GM21786 (cell line): ENCODE data around the gene IGFN1.
"Not testable (repeated sequence)": the region's sequence is repeated elsewhere in the genome, so short reads cannot be mapped to it uniquely, and the experiment has no call there.

Experiments used
- ATAC-seq: cut with Tn5 transposase; IDR thresholded peaks from one replicate; pipeline ENCODE4 v1.9.1; 2021; ENCODE audit not compliant: unreplicated experiment

IGFN1 gene

DNA sequence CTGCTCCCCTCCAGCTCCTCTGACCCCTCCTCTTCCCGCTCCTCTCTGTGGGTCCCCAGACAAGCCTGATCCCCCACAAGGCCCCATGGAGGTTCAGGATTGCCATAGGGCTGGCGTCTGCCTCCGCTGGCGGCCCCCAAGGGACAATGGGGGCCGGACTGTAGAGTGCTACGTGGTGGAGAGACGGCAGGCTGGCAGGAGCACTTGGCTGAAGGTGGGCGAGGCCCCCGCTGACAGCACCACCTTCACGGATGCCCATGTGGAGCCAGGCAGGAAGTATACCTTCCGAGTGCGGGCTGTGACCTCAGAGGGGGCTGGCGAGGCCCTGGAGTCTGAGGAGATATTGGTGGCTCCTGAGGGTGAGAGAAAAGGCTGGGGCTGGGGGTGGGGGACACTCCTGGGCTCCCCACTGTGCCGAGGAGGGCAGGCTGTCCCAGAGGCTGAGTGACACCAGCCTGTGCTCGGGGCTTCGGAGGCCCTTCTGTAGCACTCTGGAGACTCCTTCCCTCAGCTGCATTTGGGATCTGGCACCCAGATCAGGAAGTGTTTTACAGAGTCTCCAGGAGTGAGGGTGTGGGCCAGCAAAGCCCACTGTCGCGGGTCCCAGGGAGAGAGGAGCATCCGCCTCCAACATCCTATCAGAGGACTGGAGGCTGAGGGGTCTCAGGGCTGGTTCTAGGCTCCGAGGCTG lies 25.9 kb downstream of the IGFN1 start:
- no peak for ATAC-seq

DNA sequence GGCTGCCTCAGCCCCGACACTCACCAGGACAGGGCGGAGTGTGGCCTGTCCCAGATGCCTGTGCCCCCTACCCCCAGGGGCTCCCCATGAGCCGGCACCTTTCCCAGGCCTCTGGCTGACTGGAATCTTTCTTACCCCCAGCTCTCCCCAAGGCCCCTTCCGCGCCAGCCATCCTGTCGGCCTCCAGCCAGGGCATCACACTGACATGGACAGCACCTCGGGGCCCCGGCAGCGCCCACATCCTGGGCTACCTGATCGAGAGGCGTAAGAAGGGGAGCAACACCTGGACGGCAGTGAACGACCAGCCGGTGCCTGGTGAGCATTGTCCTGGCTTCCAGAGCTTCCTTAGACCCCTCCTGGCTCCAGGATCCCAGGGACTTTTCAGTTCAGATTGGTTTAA lies 26.5 kb downstream of the IGFN1 start:
- ATAC-seq: no peak

DNA sequence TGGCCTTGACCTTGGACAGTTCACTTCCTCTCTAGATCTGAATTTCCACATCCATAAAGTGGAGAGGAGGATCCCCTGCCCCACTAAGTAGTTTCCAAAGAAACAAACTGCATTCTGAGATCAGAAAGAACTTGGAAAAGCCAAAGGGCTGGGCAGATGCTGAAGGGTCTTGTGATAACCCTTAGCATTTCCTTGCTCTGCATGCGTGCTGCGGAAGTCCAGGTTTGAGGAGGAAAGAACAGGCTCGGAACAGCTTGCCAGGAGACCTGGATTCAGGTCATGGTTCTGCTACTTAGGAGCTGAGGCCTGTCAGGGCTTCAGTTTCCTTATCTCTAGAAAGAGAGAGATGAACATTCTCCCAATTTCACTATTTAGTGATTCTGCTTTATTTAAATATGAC lies 27.2 kb downstream of the IGFN1 start:
- no peak for ATAC-seq

GRCh38 chr1:201218409-201218808 lies 27.8 kb downstream of the IGFN1 start:
- ATAC-seq: no peak

GRCh38 chr1:201219481-201220387 lies 29.1 kb downstream of the IGFN1 start:
- ATAC-seq: no peak

- ATAC-seq: no peak
Measured at GRCh38 chr1:201220388-201220715, 29.7 kb downstream of the IGFN1 start.

DNA sequence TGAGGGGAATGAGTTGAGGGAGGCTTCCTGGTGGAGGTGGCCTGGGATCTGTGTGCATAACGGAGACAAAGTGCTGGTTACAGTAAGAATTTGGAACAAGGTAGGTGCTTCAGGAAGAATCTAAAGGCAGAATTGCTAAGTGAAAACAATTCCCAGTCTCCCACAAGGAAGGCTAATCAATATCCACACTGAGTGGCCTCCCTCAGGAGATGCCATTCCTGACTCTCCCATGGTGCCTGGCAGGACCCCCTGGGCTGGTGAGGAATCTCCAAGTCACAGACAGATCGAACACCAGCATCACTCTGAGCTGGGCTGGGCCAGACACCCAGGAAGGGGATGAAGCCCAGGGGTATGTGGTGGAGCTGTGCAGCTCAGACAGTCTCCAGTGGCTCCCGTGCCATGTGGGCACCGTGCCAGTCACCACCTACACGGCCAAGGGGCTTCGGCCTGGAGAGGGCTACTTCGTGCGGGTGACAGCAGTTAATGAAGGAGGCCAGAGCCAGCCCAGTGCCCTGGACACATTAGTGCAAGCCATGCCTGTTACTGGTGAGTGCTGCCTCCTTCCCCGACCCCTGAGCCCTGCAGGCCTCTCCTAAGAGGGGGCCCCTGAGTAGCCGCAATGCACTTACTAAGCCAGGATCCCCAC lies 30.7 kb downstream of the IGFN1 start:
- ATAC-seq: no peak

DNA sequence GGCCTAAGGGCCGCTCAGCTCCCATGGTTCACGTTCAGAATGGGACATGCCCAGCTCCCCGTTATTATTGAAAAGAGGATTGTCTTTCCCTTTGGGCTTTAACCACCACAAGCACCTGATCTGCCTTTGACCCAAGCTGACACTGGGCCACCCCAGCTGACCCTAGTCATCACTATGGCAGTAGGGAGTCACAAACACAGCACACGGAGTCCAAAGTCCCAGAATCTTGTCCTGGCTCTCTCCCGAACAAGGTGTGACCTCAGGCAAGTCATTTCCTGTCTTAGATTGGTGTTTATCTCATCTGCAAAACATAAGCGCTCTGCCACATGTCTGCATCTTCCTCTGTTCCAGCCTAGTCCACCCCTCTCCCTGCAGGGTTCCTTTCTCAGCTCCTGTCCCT lies 31.5 kb downstream of the IGFN1 start:
- no peak for ATAC-seq

DNA sequence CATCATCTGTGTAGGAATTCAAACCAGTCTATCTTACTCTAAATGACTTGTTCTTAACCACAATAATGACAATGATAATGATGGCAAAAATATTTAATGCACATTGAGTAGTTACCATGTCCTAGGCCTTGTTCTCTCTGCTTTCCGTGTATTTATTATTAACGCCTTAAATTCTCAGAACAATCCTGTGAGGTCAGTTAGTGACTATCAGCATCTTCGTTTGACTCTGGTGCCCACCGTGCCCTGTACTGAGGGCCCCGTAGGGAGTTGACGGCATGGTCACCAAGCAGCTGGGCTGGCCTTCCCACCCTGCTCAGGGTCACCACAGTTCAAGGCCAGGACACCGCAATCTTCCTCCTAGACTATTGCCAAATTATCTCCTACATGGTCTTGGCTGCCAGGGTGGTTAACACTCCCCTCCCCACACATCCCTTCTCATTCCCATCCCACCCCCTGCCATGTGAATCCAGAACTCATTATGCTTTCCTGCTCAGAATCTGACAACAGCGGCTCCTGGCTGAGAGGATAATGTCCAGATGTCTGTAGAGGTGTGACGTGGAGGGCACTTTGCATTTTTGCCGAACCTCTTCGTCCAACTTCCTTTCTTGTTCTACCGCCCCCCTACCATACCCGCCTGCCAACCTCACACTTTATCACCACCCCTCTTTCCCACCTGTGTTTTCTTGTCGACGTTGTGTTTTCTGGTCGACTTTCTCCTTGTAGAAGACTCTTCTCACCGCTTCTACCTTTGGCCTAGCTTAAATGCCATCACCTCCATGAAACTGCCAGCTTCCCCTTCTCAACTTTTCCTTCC lies 33.4 kb downstream of the IGFN1 start:
- ATAC-seq: no peak

DNA sequence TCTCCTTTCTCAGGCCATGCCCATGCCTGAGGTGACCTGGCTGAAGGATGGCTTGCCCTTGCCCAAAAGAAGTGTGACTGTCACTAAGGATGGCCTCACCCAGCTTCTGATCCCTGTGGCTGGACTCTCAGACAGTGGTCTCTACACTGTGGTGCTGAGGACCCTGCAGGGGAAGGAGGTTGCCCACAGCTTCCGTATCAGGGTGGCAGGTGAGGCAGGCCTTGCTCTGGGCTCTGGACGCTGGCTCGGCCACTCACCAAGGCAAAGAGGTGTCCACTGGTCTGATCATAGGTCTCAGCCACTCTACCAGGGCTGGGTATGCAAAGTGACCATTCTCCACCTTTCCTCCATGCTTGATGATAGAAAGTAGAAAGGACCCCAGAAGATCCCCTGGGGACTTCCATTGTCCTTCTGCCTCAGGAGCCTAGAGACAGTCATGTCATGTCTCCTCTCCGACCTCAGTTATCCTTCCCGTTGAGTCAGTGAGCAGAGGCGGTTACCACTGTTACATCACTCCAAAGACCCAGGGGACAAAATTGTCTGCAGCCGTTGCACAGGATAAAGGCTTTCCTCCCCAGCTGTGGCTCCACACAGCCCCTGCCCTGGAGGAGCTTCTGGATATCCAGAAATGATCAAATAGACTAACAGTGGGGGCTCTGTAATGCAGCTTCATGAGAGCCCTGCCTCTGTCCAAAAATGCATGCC lies 34.2 kb downstream of the IGFN1 start:
- ATAC-seq: no peak

DNA sequence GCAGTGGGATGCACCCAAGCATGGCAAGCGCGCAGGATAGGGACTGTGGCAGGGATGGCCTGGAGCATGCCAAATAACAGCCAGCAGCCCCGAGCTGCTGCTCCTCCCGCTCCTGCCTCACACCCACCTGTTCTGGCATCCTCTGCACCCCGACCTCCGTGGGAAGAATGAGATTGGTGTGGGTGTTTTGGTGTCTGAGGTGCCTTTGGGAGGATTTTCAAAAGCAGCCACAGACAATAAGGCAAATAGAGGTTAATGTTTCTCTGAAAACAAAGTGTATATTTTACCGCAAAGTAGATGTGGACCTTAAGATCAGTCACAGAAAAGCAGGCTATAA lies 35.5 kb downstream of the IGFN1 start:
- ATAC-seq: no peak

GRCh38 chr1:201226859-201227488 lies 36.4 kb downstream of the IGFN1 start:
- no peak for ATAC-seq

- ATAC-seq: no peak
Measured at GRCh38 chr1:201228011-201228983, 37.7 kb downstream of the IGFN1 start.

DNA sequence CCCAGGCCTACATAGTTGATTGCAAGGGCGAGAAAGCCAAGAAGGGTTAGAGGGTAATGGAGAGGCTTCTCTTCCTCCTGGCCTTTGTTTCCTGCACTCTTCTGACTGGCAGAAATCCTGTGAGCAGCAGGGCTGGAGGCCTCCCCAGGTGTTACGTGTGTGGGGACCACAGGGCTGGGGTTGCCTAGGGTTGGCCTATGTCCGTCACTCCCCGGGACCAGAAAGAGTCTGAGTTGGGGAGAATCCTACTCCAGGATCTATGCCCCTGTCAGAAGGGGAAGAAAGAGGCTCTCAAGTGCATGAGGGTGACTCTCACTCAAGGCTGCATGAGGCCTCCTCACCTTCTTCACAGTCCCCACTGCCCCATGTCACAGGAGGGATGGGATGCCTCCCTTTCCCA lies 38.5 kb downstream of the IGFN1 start:
- ATAC-seq: no peak

- no peak for ATAC-seq
Measured at GRCh38 chr1:201229771-201230635, 39.4 kb downstream of the IGFN1 start.

DNA sequence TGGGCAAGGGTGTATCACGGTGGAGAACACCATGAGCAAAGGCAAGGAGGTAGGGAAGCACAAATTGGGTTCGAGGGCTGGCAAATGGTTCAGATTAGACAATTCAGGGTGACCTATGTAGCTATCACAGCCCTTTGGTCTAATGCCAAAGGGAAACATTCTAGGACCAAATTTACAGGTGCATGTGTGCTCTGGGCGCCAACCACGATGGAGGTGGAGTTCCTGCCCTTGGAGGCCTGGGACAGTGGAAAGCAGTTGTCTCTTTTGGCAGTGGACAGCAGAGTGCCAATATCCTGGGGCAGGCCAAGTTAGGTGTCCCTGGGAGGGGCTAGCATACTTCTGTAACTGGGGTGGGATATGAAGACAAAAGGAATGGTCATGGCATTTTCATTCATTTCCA lies 40.1 kb downstream of the IGFN1 start:
- no peak for ATAC-seq

DNA sequence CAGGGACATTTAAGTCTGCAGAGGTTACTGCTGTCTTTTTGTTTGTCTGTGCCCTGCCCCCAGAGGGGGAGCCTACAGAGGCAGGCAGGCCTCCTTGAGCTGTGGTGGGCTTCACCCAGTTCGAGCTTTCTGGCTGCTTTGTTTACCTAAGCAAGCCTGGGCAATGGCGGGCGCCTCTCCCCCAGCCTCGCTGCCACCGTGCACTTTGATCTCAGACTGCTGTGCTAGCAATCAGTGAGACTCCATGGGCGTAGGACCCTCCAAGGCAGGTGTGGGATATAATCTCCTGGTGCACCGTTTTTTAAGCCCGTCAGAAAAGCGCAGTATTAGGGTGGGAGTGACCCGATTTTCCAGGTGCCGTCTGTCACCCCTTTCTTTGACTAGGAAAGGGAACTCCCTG lies 49.0 kb downstream of the IGFN1 start:
- not testable (repeated sequence) for ATAC-seq

DNA sequence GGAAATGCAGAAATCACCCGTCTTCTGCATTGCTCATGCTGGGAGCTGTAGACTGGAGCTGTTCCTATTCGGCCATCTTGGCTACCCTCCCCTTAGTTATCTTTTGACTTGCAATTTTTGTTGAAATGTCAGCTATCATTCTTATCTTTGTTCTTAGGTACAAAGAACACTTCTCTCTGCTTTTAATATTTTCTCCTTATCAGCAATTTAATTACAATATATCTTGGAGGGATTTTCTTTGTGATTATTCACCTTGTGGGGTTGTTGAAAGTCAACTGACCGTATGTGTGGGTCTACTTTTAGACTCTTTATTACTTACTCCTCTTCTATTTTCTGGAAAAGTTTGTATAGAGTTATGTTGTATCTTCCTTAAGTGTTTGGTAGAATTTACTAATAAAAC lies 49.5 kb downstream of the IGFN1 start:
- no peak for ATAC-seq
